SH-SY5Y (cell line): ENCODE results near the gene SKOR1.

Experiments
- GATA2 ChIP-seq: IDR thresholded peaks from 2 replicates; pipeline ENCODE4 v1.6.1; 2011; ENCODE audit warnings: mild to moderate bottlenecking, low read depth, low read length
- GATA3 ChIP-seq: IDR thresholded peaks from 2 replicates; pipeline ENCODE4 v1.6.1; 2011; ENCODE audit warnings: low read depth, mild to moderate bottlenecking, low read length, moderate library complexity

- TF ChIP-seq GATA3 (no peak), GATA2 (no peak)
Observed at GRCh38 chr15:67850336-67850735, 25.0 kb downstream of the SKOR1 start.
